SKM-1 treated with dmso at 0.1 percent for 144 hours (cell line): ENCODE data around the gene HELZ.
"Not testable (repeated sequence)": the region's sequence is repeated elsewhere in the genome, so short reads cannot be mapped to it uniquely, and the experiment has no call there.

Source experiments
- DNase-seq: peaks from one replicate; lab custom pipeline; 2025; ENCODE audit not compliant: unreplicated experiment; lab: John Stamatoyannopoulos, UW

Gene HELZ

GRCh38 chr17:67055041-67055443, 190.0 kb downstream of the HELZ start:
- no peak for DNase-seq

- DNase-seq: no peak
These were observed 190.4 kb downstream of the HELZ start for GRCh38 chr17:67054608-67055007.

- no peak for DNase-seq
These were observed 190.9 kb downstream of the HELZ start for GRCh38 chr17:67054011-67054591.

GRCh38 chr17:67053438-67054000, 191.5 kb downstream of the HELZ start:
- no peak for DNase-seq

GRCh38 chr17:67052720-67053437, 192.1 kb downstream of the HELZ start:
- DNase-seq: no peak

GRCh38 chr17:67051837-67052236, 193.2 kb downstream of the HELZ start:
- no peak for DNase-seq

- no peak for DNase-seq
These were observed 193.8 kb downstream of the HELZ start for GRCh38 chr17:67051155-67051538.

- DNase-seq: no peak
These were observed 194.4 kb downstream of the HELZ start for GRCh38 chr17:67050471-67051154.

- no peak for DNase-seq
These were observed 194.9 kb downstream of the HELZ start for GRCh38 chr17:67050066-67050465.

- no peak for DNase-seq
These were observed 195.8 kb downstream of the HELZ start for GRCh38 chr17:67049025-67049739.

- no peak for DNase-seq
These were observed 197.6 kb downstream of the HELZ start for GRCh38 chr17:67047382-67047781.

- DNase-seq: no peak
These were observed 198.6 kb downstream of the HELZ start for GRCh38 chr17:67046398-67046797.

- DNase-seq: no peak
These were observed 200.1 kb downstream of the HELZ start for GRCh38 chr17:67044940-67045339.

GRCh38 chr17:67044016-67044772, 200.8 kb downstream of the HELZ start, which contains the start of gene CACNG1:
Gene CACNG1 (plus strand): TSS chr17:67044554. CDS start chr17:67044661, 107 bp downstream.
- no peak for DNase-seq

- no peak for DNase-seq
These were observed 201.7 kb downstream of the HELZ start for GRCh38 chr17:67043283-67043682.

- no peak for DNase-seq
These were observed 202.8 kb downstream of the HELZ start for GRCh38 chr17:67041941-67042899.

GRCh38 chr17:67041531-67041930, 203.5 kb downstream of the HELZ start:
- DNase-seq: no peak

GRCh38 chr17:67041119-67041518, 203.9 kb downstream of the HELZ start:
- not testable (repeated sequence) for DNase-seq

- DNase-seq: no peak
These were observed 204.3 kb downstream of the HELZ start for GRCh38 chr17:67040652-67041051.
